ENCODE data around the gene FARS2.

Gene FARS2

GRCh38 chr6:5249451-5250122 is 11.7 kb upstream of the FARS2 start:
- no peak for DNase-seq

DNA sequence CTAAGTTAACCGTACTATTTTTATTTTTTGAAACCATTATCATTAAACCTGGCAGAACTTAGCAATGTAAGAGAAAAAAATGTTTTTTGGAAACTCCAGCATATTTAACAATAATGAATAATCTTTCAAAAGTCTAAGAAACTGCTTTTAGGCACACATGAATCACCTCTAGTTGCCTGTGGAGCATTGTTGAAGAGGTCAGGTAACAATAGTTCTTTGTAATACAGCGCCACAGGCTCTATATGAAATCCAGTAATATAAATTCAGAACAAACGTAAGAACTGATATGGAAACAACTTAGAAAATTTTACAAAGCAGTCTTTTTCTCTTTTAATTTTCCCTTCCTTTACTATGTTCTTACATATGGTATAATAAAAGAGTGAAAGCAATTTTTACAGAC is 10.9 kb upstream of the FARS2 start:
- DNase-seq: no peak

- no peak for DNase-seq
Observed at GRCh38 chr6:5250911-5251310, 10.4 kb upstream of the FARS2 start.

- DNase-seq: no peak
Observed at GRCh38 chr6:5256952-5257351, 4.4 kb upstream of the FARS2 start.

DNA sequence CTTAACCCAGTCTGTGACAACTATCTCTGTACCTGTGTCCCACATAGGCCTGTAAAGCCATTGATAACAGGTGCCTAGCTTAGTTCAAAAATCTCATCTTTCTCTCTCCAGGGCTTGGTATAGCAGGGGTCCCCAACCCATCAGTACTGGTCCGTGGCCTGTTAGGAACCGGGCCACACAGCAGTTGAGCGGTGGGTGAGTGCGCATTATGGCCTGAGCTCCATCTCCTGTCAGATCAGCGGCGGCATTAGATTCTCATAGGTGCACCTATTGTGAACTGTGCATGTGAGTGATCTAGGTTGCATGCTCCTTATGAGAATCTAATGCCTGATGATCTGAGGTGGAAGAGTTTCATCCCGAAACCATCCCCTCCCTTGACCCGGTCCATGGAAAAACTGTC is 3.9 kb upstream of the FARS2 start:
- DNase-seq: no peak

- DNase-seq: no peak
Observed at GRCh38 chr6:5259428-5259827, 1.9 kb upstream of the FARS2 start.

DNA sequence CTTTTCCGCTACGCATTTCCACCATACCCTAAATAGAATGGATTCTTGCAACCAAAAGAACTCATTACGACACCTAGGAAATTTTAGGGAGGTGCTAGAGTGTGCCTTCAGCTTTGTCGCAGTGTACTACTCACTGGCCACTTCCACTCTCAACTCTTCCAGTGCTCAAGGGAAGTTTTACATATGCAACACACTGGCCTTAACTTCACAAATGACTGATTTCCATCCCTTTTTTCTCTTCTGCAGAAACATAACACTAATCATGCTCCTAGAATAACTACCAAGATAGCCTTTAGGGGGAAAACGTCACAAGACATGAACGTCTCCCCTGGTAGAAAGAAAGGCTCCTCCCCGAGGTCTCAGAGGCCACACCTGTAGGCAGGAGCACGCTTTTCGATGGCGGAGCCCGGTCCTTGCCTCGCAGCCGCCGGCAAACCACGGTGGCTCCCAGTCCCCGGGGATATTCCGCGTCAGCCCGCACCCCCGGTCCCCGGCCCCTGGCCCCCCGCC is 1.1 kb upstream of the FARS2 start:
- peak; percentile 55 to 74 for DNase-seq

DNA sequence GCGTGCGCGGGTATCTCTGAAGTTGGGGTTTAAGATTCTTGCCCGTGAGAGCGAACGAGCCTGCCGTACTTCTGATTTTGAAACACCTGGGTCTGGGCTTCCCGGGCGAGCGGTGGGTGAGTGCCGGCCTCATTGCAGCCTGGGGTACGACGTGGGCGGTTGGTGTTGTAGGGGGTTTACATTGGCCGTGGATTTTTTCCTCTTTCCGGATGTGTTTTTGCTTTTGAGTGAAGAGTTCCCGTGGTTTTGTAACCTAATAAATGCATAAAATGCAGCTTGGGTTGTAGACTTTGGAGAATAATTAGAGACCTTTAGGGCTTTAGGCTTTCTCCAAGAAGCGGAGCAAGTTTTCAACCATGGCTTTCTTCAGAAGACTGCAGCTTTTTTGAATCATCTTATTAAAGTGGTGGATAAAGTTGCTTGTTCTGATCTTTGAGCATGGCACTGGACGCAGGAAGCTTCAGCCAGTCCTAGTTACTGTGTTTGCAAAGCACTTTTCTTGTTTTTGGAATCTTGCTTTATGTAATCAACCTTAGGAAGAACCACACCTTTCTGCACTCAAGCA is 314 bp downstream of the FARS2 start:
- no peak for DNase-seq

DNA sequence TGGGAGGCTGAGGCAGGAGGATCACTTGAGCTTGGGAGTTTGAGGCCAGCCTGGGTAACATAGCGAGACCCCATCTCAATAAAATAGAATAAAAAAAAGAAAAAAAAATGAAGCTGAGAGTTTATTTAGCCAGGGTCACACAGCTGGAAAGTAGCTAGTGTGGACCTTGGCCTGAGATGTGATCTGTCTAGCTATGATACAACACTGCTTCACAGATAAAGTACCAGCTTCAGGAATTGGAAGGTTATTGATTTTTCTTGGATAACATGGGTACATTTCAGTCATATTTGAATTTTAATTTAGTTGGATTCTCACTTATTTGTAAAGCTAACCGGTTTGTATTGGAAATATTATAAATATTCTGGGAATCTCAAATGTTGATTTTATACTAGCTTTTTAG is 5.1 kb downstream of the FARS2 start:
- no peak for DNase-seq

DNA sequence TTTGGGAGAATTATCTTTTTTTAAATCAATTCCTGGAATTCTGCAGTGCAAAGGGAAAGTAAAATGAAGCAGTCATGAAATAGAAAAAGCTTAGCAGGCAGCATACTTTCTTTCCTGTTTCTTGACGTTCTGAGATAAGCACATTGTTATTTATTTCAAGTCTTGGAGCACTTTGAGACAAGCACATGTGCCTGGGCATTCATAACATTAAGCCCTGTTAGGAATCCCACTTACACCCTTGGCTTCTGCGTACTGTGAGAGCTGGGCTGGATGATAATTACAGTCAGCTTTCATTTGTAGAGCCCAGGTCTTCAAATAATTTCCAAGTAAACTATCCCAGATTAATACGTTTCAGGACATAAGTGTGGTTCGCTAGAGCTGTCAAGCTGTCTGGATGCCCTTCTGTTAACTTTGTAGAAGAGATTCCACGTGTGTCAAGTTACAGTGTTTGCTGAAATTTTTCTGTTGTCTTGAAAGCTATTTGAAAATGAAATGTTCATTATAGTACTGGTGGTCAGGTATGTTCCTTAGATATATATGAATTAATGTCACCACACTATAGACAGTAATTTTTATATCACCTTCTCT is 8.9 kb downstream of the FARS2 start:
- no peak for DNase-seq

DNA sequence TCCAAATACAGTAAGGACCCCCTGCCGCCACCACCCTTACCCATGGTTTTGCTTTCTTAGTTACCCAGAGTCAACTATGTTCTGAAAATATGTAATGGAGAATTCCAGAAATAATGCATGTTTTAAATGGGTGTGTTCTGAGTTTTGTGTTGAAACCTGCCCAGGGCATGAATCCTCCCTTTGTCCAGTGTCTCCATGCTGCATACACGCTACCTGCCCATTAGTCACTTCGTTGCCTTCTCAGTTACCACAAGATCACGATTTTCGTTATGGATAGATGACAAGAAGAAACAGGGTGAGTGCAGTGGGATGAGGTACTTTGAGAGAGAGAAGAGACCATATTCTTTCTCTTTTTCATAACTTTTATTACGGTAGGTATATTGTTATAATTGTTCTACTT is 10.6 kb downstream of the FARS2 start:
- DNase-seq: no peak

GRCh38 chr6:5274231-5274630 is 12.9 kb downstream of the FARS2 start:
- DNase-seq: no peak

- no peak for DNase-seq
Observed at GRCh38 chr6:5275497-5275896, 14.2 kb downstream of the FARS2 start.

DNA sequence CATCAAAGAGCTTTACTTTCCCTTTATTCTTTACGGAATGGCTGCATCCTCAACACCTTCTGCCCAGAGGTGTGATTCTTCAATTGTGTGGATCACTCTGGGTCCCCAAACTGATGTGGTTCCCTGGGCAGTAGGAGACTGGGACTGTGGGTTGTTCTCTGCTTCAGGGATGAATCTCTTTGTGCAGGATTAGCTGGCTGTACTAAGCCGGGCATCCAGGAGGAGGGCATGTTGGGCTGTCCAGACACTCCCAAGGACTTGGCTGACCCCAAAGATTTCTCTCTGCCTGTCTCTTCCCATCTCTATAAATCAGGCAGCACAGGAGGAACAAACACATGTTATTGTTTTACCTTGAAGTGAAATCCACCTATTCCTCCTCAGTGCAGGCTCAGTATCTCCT is 15.3 kb downstream of the FARS2 start:
- DNase-seq: no peak

DNA sequence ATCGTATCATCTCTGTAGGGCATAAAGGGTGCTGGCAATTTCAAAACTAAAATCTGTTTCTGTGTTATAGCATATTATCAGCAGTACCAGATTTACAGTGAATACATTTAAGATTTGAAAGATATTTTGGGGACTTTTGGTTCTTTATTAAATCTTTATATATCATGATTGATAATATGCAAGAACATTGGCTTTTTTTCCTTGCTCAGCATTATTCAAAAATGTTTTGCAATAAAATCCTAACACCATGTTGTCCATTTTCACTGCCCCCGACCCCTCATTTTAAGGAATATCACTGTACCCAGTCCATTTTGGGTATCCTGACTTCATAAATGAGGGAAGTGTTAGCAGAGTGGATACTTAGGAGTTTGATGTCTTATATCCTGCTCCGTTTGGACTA is 16.3 kb downstream of the FARS2 start:
- DNase-seq: no peak

DNA sequence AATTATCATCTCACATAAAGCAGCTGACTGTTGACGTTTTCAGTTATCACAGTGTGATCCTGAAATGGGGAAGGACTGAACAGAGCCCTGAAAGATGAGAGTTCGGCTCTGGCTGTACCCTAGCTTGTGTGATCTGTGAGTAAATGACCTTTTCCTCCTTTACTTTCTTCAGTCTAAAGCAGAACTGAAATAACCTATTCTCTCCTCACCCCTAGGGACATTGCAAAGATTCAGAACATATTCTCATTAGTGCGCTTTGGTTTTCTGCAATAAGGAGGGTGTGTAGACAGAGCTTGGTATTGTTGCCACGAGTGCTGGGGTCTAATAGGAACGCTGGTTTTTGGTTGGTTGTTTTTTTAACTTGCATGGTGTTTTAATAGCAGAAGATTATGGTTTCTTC is 16.7 kb downstream of the FARS2 start:
- DNase-seq: no peak

DNA sequence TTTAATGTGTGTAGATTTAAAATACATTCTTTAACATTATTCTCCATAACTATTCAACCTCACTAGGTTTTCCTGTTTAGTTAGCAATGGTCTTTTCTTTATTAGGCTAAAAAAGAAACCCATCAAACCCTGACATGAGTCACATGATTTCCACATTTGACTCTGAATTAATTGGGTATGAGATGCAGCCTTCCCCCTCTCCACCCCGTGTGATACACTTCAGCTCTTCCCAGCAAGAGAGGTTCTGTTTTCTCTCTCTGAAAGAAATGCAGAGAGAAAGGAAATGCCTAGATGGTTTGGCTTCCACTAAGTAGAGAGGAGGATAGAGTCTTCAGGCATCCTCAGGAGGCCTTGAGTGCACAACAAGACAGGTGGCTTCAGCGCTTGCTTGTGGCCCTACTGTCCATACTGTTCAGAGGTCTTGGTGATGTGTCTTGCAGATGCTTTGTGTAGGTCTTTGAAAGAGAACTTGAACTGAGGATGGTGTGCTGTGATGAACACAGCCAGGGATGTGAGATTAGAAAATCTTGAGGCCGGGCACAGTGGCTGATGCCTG is 17.3 kb downstream of the FARS2 start:
- DNase-seq: no peak

DNA sequence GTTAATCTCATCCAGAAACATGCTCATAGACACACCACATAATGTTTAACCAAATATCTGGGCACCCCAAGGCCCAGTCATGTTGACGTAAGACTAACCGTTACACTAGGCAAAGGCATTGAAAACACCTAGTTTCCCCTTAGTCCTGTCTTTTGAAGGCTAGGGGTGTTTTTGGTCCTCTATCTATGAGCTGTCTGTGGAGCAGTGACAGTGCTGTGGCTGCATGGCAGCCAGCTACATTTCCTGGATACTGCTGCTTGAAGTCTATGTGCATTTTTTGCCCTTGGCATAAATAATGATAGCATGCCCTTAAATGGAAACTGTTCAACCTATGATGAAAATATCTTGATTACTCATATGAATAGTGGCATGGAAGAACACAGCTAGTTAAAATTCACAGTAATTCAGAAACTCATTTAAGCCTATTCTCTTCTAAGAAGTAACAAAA is 18.6 kb downstream of the FARS2 start:
- DNase-seq: no peak

GRCh38 chr6:5280920-5281319 is 19.6 kb downstream of the FARS2 start:
- no peak for DNase-seq

DNA sequence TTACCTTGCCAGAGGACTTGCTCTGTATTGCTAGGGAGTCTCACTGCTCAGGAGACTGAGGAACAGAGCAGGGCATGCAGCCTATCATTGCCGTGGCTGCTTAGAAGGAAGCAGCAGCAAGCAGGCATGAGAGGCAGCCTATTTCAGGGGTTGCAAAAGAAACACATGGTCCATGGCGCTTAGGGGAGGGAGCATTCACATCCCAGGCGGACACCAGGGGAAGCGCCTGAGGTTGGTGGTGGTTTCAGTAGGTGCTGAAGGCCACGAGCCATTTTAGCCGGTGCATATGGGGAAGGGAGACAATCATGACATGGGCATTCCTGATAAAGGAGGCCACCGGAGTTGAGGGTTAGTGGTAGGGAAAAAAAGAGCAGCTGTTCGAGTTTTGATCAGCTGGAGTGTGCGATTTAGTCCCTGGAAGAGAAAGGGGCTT is 20.9 kb downstream of the FARS2 start:
- DNase-seq: no peak

GRCh38 chr6:5285081-5285480 is 23.8 kb downstream of the FARS2 start:
- DNase-seq: no peak

- no peak for DNase-seq
Observed at GRCh38 chr6:5285526-5285925, 24.2 kb downstream of the FARS2 start.

DNA sequence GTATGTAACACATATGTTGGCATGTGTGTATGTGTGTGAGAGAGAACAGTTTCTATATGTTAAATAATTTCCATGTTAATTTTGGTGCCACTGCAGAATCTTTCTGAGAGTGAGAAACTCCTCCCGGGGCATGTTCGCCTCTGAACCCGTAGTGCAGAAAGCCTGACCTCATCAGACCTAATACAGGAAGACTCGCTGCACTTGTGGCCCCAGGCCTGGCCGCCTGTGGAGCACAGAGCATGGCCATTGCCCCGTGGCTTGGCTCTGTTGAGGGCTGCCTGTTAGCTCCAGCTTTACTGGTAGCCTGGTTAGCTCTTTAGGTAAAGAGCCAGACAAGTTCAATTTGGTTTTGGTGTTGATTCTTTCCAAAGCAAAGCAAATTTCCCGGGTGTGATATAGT is 25.5 kb downstream of the FARS2 start:
- DNase-seq: no peak

Data from NCI-H2081 (cell line).